K562 (cell line): ENCODE measurements around the gene KCTD16.

Experiments
- CREB1 ChIP-seq, 2 experiments: sonication (generic) in 1 of 2; formaldehyde crosslinking in 1 of 2; IDR thresholded peaks; 2 replicates each; pipeline versions ENCODE4 v1.6.1 to v1.8.0; 2012 to 2022; ENCODE audit warnings: inconsistent platforms in 1 of 2, mild to moderate bottlenecking in 1 of 2, missing genetic modification reagents in 1 of 2, moderate library complexity in 1 of 2
- ERF ChIP-seq: fragments of 450-650 bp; formaldehyde crosslinking; IDR thresholded peaks from 2 replicates; pipeline ENCODE4 v1.4.0; 2020; ENCODE audit warnings: mild to moderate bottlenecking, mixed read lengths
- KAT7 ChIP-seq: sonication (generic); formaldehyde crosslinking; IDR thresholded peaks from 2 replicates; pipeline ENCODE4 v1.8.0; 2022; ENCODE audit warnings: missing genetic modification reagents, mild to moderate bottlenecking, borderline replicate concordance
- KAT8 ChIP-seq: fragments of 450-650 bp; IDR thresholded peaks from 2 replicates; pipeline ENCODE4 v1.6.1; 2016; ENCODE audit warnings: low read depth, mild to moderate bottlenecking
- KDM1A ChIP-seq, 2 experiments: fragments of 450-650 bp; IDR thresholded peaks; 2 replicates each; pipeline ENCODE4 v1.6.1; 2016; ENCODE audit warnings: mild to moderate bottlenecking in 2 of 2
- SMC3 ChIP-seq: conservative IDR thresholded peaks from 2 replicates; pipeline ENCODE4 v1.6.1; 2011; ENCODE audit warnings: low read depth, low read length, improper control_type of control experiment; ENCODE audit not compliant: insufficient read depth
- ZBTB1 ChIP-seq: sonication (generic); formaldehyde crosslinking; IDR thresholded peaks from 2 replicates; pipeline ENCODE4 v1.8.1; 2023; ENCODE audit warnings: missing genetic modification reagents, low read depth, mild to moderate bottlenecking, borderline replicate concordance
- ZBTB34 ChIP-seq: fragments of 250-450 bp; sonication (Bioruptor Pico); IDR thresholded peaks from 2 replicates; pipeline ENCODE4 v1.8.0; 2021; ENCODE audit warnings: mild to moderate bottlenecking, moderate library complexity

- TF ChIP-seq ERF (CRISPR knock-in tag) (no peak), KAT8 (no peak), KDM1A (IDR thresholded peaks at IDR 0.05) (no peak), CREB1 (IDR thresholded peaks at IDR 0.05) (no peak), CREB1 (CRISPR knock-in tag; IDR thresholded peaks at IDR 0.05) (no peak), ZBTB34 (no peak), ZBTB1 (CRISPR knock-in tag) (no peak), KAT7 (CRISPR knock-in tag) (no peak), SMC3 (no peak)
Measured at GRCh38 chr5:144436007-144436406, 265.3 kb downstream of the KCTD16 start.
